CD14-positive monocyte (primary cell): Measurements from ENCODE around the gene CACNA1S. TPM values are rescaled to one million over a fixed set of nuclear protein-coding genes. Genes with fewer than 3 reads are reported as not detected.

Experiments
- DNase-seq, 3 donors: peaks; one replicate each; pipeline ENCODE4 v3.0.0-alpha.2; 2011 to 2022
- H2AFZ ChIP-seq: 2 replicates; pipeline ENCODE4 v1.6.0; 2012; ENCODE audit warnings: mild to moderate bottlenecking, low read depth, low read length, inconsistent platforms; ENCODE audit not compliant: insufficient read depth, poor library complexity, severe bottlenecking
- H3K27ac ChIP-seq, 2 donors: 1 replicate in 1 of 2; 2 replicates in 1 of 2; pipeline ENCODE4 v1.5.1; 2012 to 2013; ENCODE audit warnings: low read length in 2 of 2, control low read depth in 1 of 2, inconsistent platforms in 1 of 2, low read depth in 1 of 2, mild to moderate bottlenecking in 1 of 2
- H3K27me3 ChIP-seq, 2 donors: one replicate each; pipeline versions ENCODE4 v1.6.0 to v1.6.1; 2011 to 2013; ENCODE audit warnings: low read length in 2 of 2; ENCODE audit not compliant: control insufficient read depth in 2 of 2, insufficient read depth in 2 of 2
- H3K36me3 ChIP-seq, 2 donors: replicated peaks in 1 of 2; 1 replicate in 1 of 2; 2 replicates in 1 of 2; pipeline versions ENCODE4 v1.5.1 to v1.6.1; 2012 to 2013; ENCODE audit warnings: low read length in 2 of 2, control low read depth in 1 of 2, inconsistent platforms in 1 of 2, mild to moderate bottlenecking in 1 of 2; ENCODE audit not compliant: insufficient read depth in 2 of 2, control insufficient read depth in 1 of 2
- H3K4me1 ChIP-seq, 2 donors: 1 replicate in 1 of 2; 2 replicates in 1 of 2; pipeline versions ENCODE4 v1.5.1 to v1.6.1; 2012 to 2013; ENCODE audit warnings: low read length in 2 of 2, control low read depth in 1 of 2, inconsistent platforms in 1 of 2, mild to moderate bottlenecking in 1 of 2, moderate library complexity in 1 of 2; ENCODE audit not compliant: insufficient read depth in 2 of 2, control insufficient read depth in 1 of 2
- H3K4me2 ChIP-seq: replicated peaks from 2 replicates; pipeline ENCODE3; 2012; ENCODE audit warnings: low read length, moderate library complexity, mild to moderate bottlenecking; ENCODE audit not compliant: poor library complexity, severe bottlenecking; ENCODE audit errors: extremely low read depth
- H3K4me3 ChIP-seq, 3 experiments: fragments of 200-600 bp in 1 of 3; sonication (generic) in 1 of 3; replicated peaks in 1 of 3; 1 replicate in 2 of 3; 2 replicates in 1 of 3; pipeline ENCODE4 v1.5.1; 2011 to 2013; ENCODE audit warnings: low read length in 3 of 3, mild to moderate bottlenecking in 3 of 3, control low read depth in 2 of 3, low read depth in 2 of 3, inconsistent platforms in 1 of 3, moderate library complexity in 1 of 3
- H3K79me2 ChIP-seq: 2 replicates; pipeline ENCODE4 v1.6.0; 2012; ENCODE audit warnings: mild to moderate bottlenecking, control low read depth, inconsistent platforms, low read length, moderate library complexity; ENCODE audit not compliant: insufficient read depth
- H3K9ac ChIP-seq: 2 replicates; pipeline ENCODE4 v1.6.0; 2017; ENCODE audit warnings: low read length, mild to moderate bottlenecking; ENCODE audit not compliant: insufficient read depth, poor library complexity, severe bottlenecking
- H3K9me3 ChIP-seq, 2 donors: replicated peaks in 1 of 2; 1 replicate in 1 of 2; 2 replicates in 1 of 2; pipeline versions ENCODE4 v1.5.1 to v1.6.1; 2012 to 2013; ENCODE audit warnings: low read length in 2 of 2, control low read depth in 1 of 2; ENCODE audit not compliant: control insufficient read depth in 1 of 2, insufficient read depth in 1 of 2
- H4K20me1 ChIP-seq: 2 replicates; pipeline ENCODE4 v1.6.0; 2012; ENCODE audit warnings: mild to moderate bottlenecking, low read length, control low read depth, moderate library complexity; ENCODE audit not compliant: insufficient read depth
- H3K27ac Mint-ChIP-seq, 7 donors: one replicate each; pipeline ENCODE4 v1.8.0; 2020; ENCODE audit warnings: mild to moderate bottlenecking in 7 of 7, mixed read lengths in 7 of 7, moderate library complexity in 6 of 7, inconsistent platforms in 2 of 7
- H3K27me3 Mint-ChIP-seq, 3 donors: one replicate each; pipeline ENCODE4 v1.8.0; 2021 to 2022; ENCODE audit warnings: low read depth in 3 of 3, mild to moderate bottlenecking in 3 of 3, mixed read lengths in 3 of 3, moderate library complexity in 3 of 3, inconsistent platforms in 1 of 3
- H3K36me3 Mint-ChIP-seq, 2 donors: one replicate each; pipeline ENCODE4 v1.8.0; 2020; ENCODE audit warnings: mixed read lengths in 2 of 2, inconsistent platforms in 1 of 2, mild to moderate bottlenecking in 1 of 2
- H3K4me1 Mint-ChIP-seq: one replicate; pipeline ENCODE4 v1.8.0; 2020; ENCODE audit warnings: mild to moderate bottlenecking, mixed read lengths
- H3K4me3 Mint-ChIP-seq, 2 donors: one replicate each; pipeline ENCODE4 v1.8.0; 2020; ENCODE audit warnings: mild to moderate bottlenecking in 2 of 2, mixed read lengths in 2 of 2, moderate library complexity in 1 of 2
- H3K9me3 Mint-ChIP-seq, 7 donors: one replicate each; pipeline ENCODE4 v1.8.0; 2020 to 2022; ENCODE audit warnings: mixed read lengths in 7 of 7, mild to moderate bottlenecking in 6 of 7, moderate library complexity in 6 of 7, inconsistent platforms in 2 of 7
- CTCF ChIP-seq: fragments of 200-600 bp; IDR thresholded peaks from one replicate; pipeline ENCODE4 v1.8.0; 2022; ENCODE audit warnings: antibody characterized with exemption, mild to moderate bottlenecking
- WGBS: methylation state at CpG from one replicate; pipeline ENCODE4 v1.1.5; 2013; ENCODE audit warnings: missing lambda C conversion rate; ENCODE audit not compliant: insufficient coverage; 5-methylcytosine and 5-hydroxymethylcytosine counted together
- intact Hi-C, 2 donors: fragments of 100-400 bp; cut with micrococcal nuclease; formaldehyde crosslinking; loops; one replicate each; pipeline versions ENCODE4 v1.15.0 to v1.15.1; 2023
- polyA plus RNA-seq, 3 donors: library from polyadenylated mRNA; depleted of rRNA in 1 of 3; unstranded in 2 of 3; stranded (reverse) in 1 of 3; fragments of 300-500 nt in 2 of 3; fragments of >200 nt in 1 of 3; fragmentation: Illumina TruSeq in 2 of 3; gene quantifications; 1 replicate in 2 of 3; 2 replicates in 1 of 3; pipeline ENCODE4 v1.2.3, GENCODE V29; 2012 to 2021

The CACNA1S gene
- polyA plus RNA-seq, 3 donors = not detected

DNA sequence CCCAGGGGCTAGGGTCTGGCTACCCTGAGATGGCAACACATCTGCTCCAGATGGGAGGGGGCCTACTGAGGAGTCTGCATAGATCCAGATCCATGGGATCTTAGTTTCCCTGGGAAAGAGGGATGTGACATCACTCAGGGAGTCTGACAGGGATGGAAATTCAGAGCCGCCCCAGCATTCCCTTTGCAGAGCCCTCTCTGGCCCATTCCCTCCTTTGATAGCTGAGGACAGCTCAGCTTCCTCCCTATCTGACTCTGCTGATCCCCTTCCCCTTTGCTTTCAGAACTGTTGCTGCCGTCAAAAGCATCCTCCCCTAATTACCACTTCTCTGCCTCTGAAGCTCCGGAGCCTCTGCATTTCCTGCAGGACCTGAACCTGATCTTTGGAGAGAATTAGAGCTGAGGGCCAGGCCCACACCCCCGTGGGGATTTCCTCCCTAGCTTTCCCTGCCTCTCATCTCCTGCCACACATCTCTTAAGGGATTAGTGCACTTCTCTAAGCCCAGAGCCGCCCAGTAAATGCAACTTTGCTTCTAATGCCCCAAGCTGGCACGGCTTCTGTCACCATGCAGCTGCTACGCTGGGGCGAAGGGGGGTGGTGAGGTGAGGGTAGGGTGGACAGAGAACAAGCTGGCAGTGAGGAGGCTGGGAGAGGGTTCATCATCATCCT lies 24.3 kb upstream of the CACNA1S start:
- Mint-ChIP-seq H3K36me3 (peaks cover 37 to 60% of the 10 kb centered on the region in 2 donors), H3K9me3 (no peaks in the 10 kb centered on the region), H3K4me1 (no peaks in the 10 kb centered on the region), H3K4me3 (no peak overlapping the region), H3K27ac (peak overlapping the region in 1 of 7 donors; percentile 36), H3K27me3 (peaks cover 0 to 3% (median 3%) of the 10 kb centered on the region in 3 donors)
- Histone ChIP-seq H3K9me3 (no peaks in the 10 kb centered on the region), H3K4me3 (no peak overlapping the region), H3K27me3 (no peaks in the 10 kb centered on the region), H3K9ac (no peak overlapping the region), H3K36me3 (peaks cover 36 to 50% of the 10 kb centered on the region in 2 donors), H3K4me2 (no peak overlapping the region), H3K79me2 (no peaks in the 10 kb centered on the region), H4K20me1 (no peaks in the 10 kb centered on the region), H2AFZ (no peak overlapping the region), H3K4me1 (no peaks in the 10 kb centered on the region), H3K27ac (no peak overlapping the region)
- intact Hi-C loops = no loop called here
- 97% methylated on average over 6 of the region's 8 CpGs for WGBS
- no peak for DNase-seq
- TF ChIP-seq CTCF = no peak

DNA sequence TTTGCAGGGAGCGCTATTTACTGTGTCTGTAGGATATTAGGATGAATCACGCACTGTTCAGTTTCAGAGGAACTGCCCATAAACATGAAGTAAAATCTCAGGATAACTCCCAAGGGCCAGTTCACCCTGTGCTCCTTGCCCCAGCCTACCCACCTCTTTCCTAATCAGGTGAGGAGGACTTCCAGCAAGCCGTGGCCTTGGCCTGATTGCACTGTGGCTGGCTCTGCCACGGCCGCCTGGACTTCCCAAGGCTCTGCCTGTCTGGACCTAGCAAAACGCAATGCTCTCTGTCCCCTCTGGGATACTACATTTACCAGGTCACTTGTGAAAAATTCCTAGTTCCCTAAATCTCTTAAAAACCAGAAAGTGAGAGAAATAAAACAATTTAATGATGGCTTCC lies 22.2 kb upstream of the CACNA1S start:
- Histone ChIP-seq H2AFZ (no peak overlapping the region), H3K4me1 (no peaks in the 10 kb centered on the region), H3K4me2 (no peak overlapping the region), H3K79me2 (no peaks in the 10 kb centered on the region), H3K36me3 (peaks cover 23 to 30% of the 10 kb centered on the region in 2 donors), H3K27ac (no peak overlapping the region), H3K9me3 (no peaks in the 10 kb centered on the region), H4K20me1 (no peaks in the 10 kb centered on the region), H3K9ac (no peak overlapping the region), H3K27me3 (no peaks in the 10 kb centered on the region), H3K4me3 (no peak overlapping the region)
- Mint-ChIP-seq H3K4me1 (no peaks in the 10 kb centered on the region), H3K27ac (no peak overlapping the region), H3K27me3 (peaks cover 0 to 3% (median 3%) of the 10 kb centered on the region in 3 donors), H3K9me3 (no peaks in the 10 kb centered on the region), H3K36me3 (peaks cover 24 to 42% of the 10 kb centered on the region in 2 donors), H3K4me3 (no peak overlapping the region)
- TF ChIP-seq CTCF = no peak
- intact Hi-C loops = no loop called here
- no peak for DNase-seq
- WGBS = 100% methylated on average over 1 of the region's 6 CpGs
